H1 (cell line): ENCODE measurements around the gene SEC24A. TPM values are rescaled to one million over a fixed set of nuclear protein-coding genes. Genes with fewer than 3 reads are reported as not detected.

Experiments
- CTCF ChIA-PET: fragments of 300-600 bp; sonication (Branson Sonifier 250); formaldehyde crosslinking; loops from one replicate; lab custom pipeline; 2021; ENCODE audit not compliant: partially characterized antibody; lab: Charles Lee
- POLR2A ChIA-PET: fragments of 300-600 bp; sonication (Branson Sonifier 250); formaldehyde crosslinking; loops from one replicate; lab custom pipeline; 2021; ENCODE audit warnings: inconsistent platforms; ENCODE audit not compliant: partially characterized antibody; lab: Charles Lee
- DNase-seq, 2 experiments: peaks; one replicate each; pipeline versions ENCODE4 v3.0.0 to v3.0.0-alpha.2; 2010 to 2022; ENCODE audit warnings: low spot score in 2 of 2, low read depth in 1 of 2, mixed read lengths in 1 of 2
- FAIRE-seq: peaks from 2 replicates; lab custom pipeline; 2011; peaks lifted over from hg19 to GRCh38; lab: Jason Lieb, UNC
- H2AFZ ChIP-seq: 2 replicates; pipeline ENCODE4 v1.8.1; 2012; ENCODE audit warnings: low read length, inconsistent platforms
- H2AK5ac ChIP-seq: 2 replicates; pipeline ENCODE4 v1.6.1; 2013; ENCODE audit warnings: low read depth, low read length
- H2BK120ac ChIP-seq: replicated peaks from 2 replicates; pipeline ENCODE3; 2013; ENCODE audit warnings: low read depth, low read length, inconsistent platforms
- H2BK12ac ChIP-seq: 2 replicates; pipeline ENCODE4 v1.6.1; 2013; ENCODE audit warnings: low read depth, low read length
- H2BK15ac ChIP-seq: 2 replicates; pipeline ENCODE4 v1.6.1; 2013; ENCODE audit warnings: low read length
- H2BK20ac ChIP-seq: 2 replicates; pipeline ENCODE4 v1.6.1; 2013; ENCODE audit warnings: low read length
- H2BK5ac ChIP-seq: 2 replicates; pipeline ENCODE4 v1.6.1; 2013; ENCODE audit warnings: low read depth, low read length
- H3K14ac ChIP-seq: 2 replicates; pipeline ENCODE4 v1.6.1; 2013; ENCODE audit warnings: inconsistent platforms; ENCODE audit not compliant: insufficient read length
- H3K18ac ChIP-seq: 2 replicates; pipeline ENCODE4 v1.6.1; 2013; ENCODE audit warnings: low read length; ENCODE audit errors: extremely low read depth
- H3K23ac ChIP-seq: 2 replicates; pipeline ENCODE4 v1.6.1; 2013; ENCODE audit warnings: inconsistent platforms; ENCODE audit not compliant: insufficient read length
- H3K23me2 ChIP-seq: 2 replicates; pipeline ENCODE4 v1.6.1; 2013; ENCODE audit warnings: low read depth, low read length
- H3K27ac ChIP-seq: 2 replicates; pipeline ENCODE4 v1.6.1; 2011; ENCODE audit warnings: low read depth, low read length, inconsistent platforms
- H3K27me3 ChIP-seq, 4 experiments: replicated peaks in 1 of 4; 1 replicate in 1 of 4; 2 replicates in 3 of 4; pipeline versions ENCODE4 v1.6.1 to v1.8.1; 2011 to 2013; ENCODE audit warnings: low read length in 3 of 4, mild to moderate bottlenecking in 3 of 4, inconsistent platforms in 2 of 4, mixed read lengths in 2 of 4, moderate library complexity in 1 of 4; ENCODE audit not compliant: control insufficient read depth in 3 of 4, insufficient read depth in 3 of 4; ENCODE audit errors: extremely low read depth in 1 of 4
- H3K36me3 ChIP-seq, 4 experiments: 2 replicates each; pipeline versions ENCODE4 v1.6.1 to v1.8.1; 2011 to 2013; ENCODE audit warnings: mild to moderate bottlenecking in 4 of 4, low read length in 3 of 4, moderate library complexity in 2 of 4, control low read depth in 1 of 4, inconsistent platforms in 1 of 4; ENCODE audit not compliant: insufficient read depth in 4 of 4, control insufficient read depth in 2 of 4
- H3K4ac ChIP-seq: replicated peaks from 2 replicates; pipeline ENCODE3; 2013; ENCODE audit warnings: low read length, low read depth, mixed read lengths, inconsistent platforms; ENCODE audit not compliant: insufficient read length
- H3K4me1 ChIP-seq, 4 experiments: replicated peaks in 1 of 4; 1 replicate in 1 of 4; 2 replicates in 3 of 4; pipeline versions ENCODE4 v1.6.1 to v1.8.1; 2011 to 2013; ENCODE audit warnings: low read length in 3 of 4, inconsistent platforms in 2 of 4, mixed read lengths in 1 of 4; ENCODE audit not compliant: insufficient read depth in 4 of 4, control insufficient read depth in 3 of 4
- H3K4me2 ChIP-seq, 2 experiments: 2 replicates each; pipeline versions ENCODE4 v1.6.1 to v1.8.1; 2011 to 2013; ENCODE audit warnings: low read depth in 2 of 2, low read length in 2 of 2, control low read depth in 1 of 2, inconsistent platforms in 1 of 2, mild to moderate bottlenecking in 1 of 2; ENCODE audit not compliant: insufficient read depth in 1 of 2
- H3K4me3 ChIP-seq, 4 experiments: fragments of 200-600, 300-600 bp in 1 of 4; sonication (generic), shearing (Covaris generic), sonication (Bioruptor Twin) in 1 of 4; 2 replicates each; pipeline versions ENCODE4 v1.5.1 to v1.8.1; 2011 to 2016; ENCODE audit warnings: low read length in 4 of 4, low read depth in 3 of 4, control low read depth in 2 of 4, inconsistent platforms in 2 of 4, mild to moderate bottlenecking in 2 of 4, mixed read lengths in 1 of 4, moderate library complexity in 1 of 4; ENCODE audit not compliant: insufficient read depth in 2 of 4; ENCODE audit errors: extremely low read depth in 1 of 4
- H3K56ac ChIP-seq: replicated peaks from 2 replicates; pipeline ENCODE3; 2013; ENCODE audit warnings: low read depth, mild to moderate bottlenecking, mixed read lengths, low read length, inconsistent platforms; ENCODE audit not compliant: insufficient read length
- H3K79me1 ChIP-seq: 2 replicates; pipeline ENCODE4 v1.6.1; 2013; ENCODE audit warnings: low read depth, low read length, control low read depth
- H3K79me2 ChIP-seq, 2 experiments: 2 replicates each; pipeline versions ENCODE4 v1.6.1 to v1.8.1; 2012 to 2013; ENCODE audit warnings: low read length in 2 of 2, mild to moderate bottlenecking in 2 of 2, inconsistent platforms in 1 of 2; ENCODE audit not compliant: insufficient read depth in 2 of 2, control insufficient read depth in 1 of 2
- H3K9ac ChIP-seq, 4 experiments: replicated peaks in 1 of 4; 1 replicate in 1 of 4; 2 replicates in 3 of 4; pipeline versions ENCODE4 v1.6.1 to v1.8.1; 2011 to 2013; ENCODE audit warnings: low read depth in 3 of 4, low read length in 3 of 4, control low read depth in 2 of 4, mild to moderate bottlenecking in 2 of 4, moderate library complexity in 2 of 4, inconsistent platforms in 1 of 4; ENCODE audit errors: extremely low read depth in 1 of 4
- H3K9me3 ChIP-seq, 2 experiments: 2 replicates each; pipeline versions ENCODE4 v1.6.1 to v1.8.1; 2012 to 2013; ENCODE audit warnings: mild to moderate bottlenecking in 2 of 2, moderate library complexity in 2 of 2, control low read depth in 1 of 2, inconsistent platforms in 1 of 2, low read depth in 1 of 2, low read length in 1 of 2, mixed read lengths in 1 of 2; ENCODE audit not compliant: insufficient read depth in 2 of 2
- H4K20me1 ChIP-seq, 2 experiments: replicated peaks in 1 of 2; 2 replicates each; pipeline versions ENCODE3 to v1.8.1; 2011 to 2013; ENCODE audit warnings: inconsistent platforms in 2 of 2, low read length in 2 of 2, mild to moderate bottlenecking in 1 of 2; ENCODE audit not compliant: insufficient read depth in 2 of 2, control insufficient read depth in 1 of 2
- H4K5ac ChIP-seq: 2 replicates; pipeline ENCODE4 v1.6.1; 2013; ENCODE audit warnings: low read length, low read depth, mixed read lengths, inconsistent platforms; ENCODE audit not compliant: insufficient read length
- H4K8ac ChIP-seq: 2 replicates; pipeline ENCODE4 v1.8.0; 2013; ENCODE audit warnings: mild to moderate bottlenecking, moderate library complexity, low read length, inconsistent platforms; ENCODE audit not compliant: insufficient read depth; ENCODE audit errors: extremely low read depth
- H4K91ac ChIP-seq: replicated peaks from 2 replicates; pipeline ENCODE3; 2013; ENCODE audit warnings: low read length, mixed read lengths, inconsistent platforms; ENCODE audit not compliant: insufficient read length
- ATF2 ChIP-seq: IDR thresholded peaks from 2 replicates; pipeline ENCODE4 v1.6.1; 2012; ENCODE audit warnings: low read length, inconsistent platforms
- CHD2 ChIP-seq: IDR thresholded peaks from 2 replicates; pipeline ENCODE4 v1.6.1; 2012; ENCODE audit warnings: low read length, improper control_type of control experiment
- EGR1 ChIP-seq: IDR thresholded peaks from 2 replicates; pipeline ENCODE4 v1.6.1; 2011; ENCODE audit warnings: low read depth, low read length, borderline replicate concordance
- JUN ChIP-seq: IDR thresholded peaks from 2 replicates; pipeline ENCODE4 v1.6.1; 2011; ENCODE audit warnings: low read depth, mild to moderate bottlenecking, improper control_type of control experiment, low read length
- TAF7 ChIP-seq: optimal IDR thresholded peaks from 2 replicates; pipeline ENCODE3; 2011; ENCODE audit warnings: low read depth, mild to moderate bottlenecking, inconsistent platforms, low read length, moderate library complexity, borderline replicate concordance
- WGBS, 2 experiments: shearing (Covaris generic) in 1 of 2; methylation state at CpG; one replicate each; pipeline versions ENCODE4 v1.1.6 to v1.1.7; 2013 to 2015; ENCODE audit warnings: low lambda C conversion rate in 2 of 2, mixed read lengths in 2 of 2, inconsistent platforms in 1 of 2, low coverage in 1 of 2, missing lambda C conversion rate in 1 of 2; ENCODE audit not compliant: insufficient replicate concordance in 2 of 2, insufficient coverage in 1 of 2, insufficient read length in 1 of 2; ENCODE audit errors: extremely low coverage in 1 of 2, missing lambda C conversion rate in 1 of 2; 5-methylcytosine and 5-hydroxymethylcytosine counted together
- polyA plus RNA-seq, 7 experiments: library from polyadenylated mRNA; depleted of rRNA in 3 of 7; stranded (reverse) in 5 of 7; unstranded in 2 of 7; fragments of >200 nt in 5 of 7; fragments of 200-250 nt in 2 of 7; gene quantifications; 1 replicate in 5 of 7; 2 replicates in 1 of 7; 4 replicates in 1 of 7; pipeline versions ENCODE4 v1.2.1 to v1.2.3, GENCODE V29; 2011 to 2013; ENCODE audit warnings: missing spikeins in 2 of 7, mixed read lengths in 2 of 7
- total RNA-seq: library from RNA; stranded (reverse); fragmentation: NEBNext Ultra II Directional; extraction: Animal tissue kit (Norgen Biotek cat#: 25700); gene quantifications from 2 replicates; pipeline ENCODE4 v1.2.1, GENCODE V29; 2021

The SEC24A gene
- total and polyA plus RNA-seq, 2 of the 8 experiments (the other 6 are each of a cell fraction or from before 2014, with no cell fraction given): 18.8 to 33.7 TPM

GRCh38 chr5:134642931-134643530 lies 5.6 kb upstream of the SEC24A start:
- no peak overlapping the region for H2BK12ac ChIP-seq
- H3K14ac ChIP-seq: no peak overlapping the region
- no peak overlapping the region for H3K4ac ChIP-seq
- no peaks in the 10 kb centered on the region for H3K4me1 ChIP-seq
- H4K8ac ChIP-seq: no peak overlapping the region
- no peak for FAIRE-seq
- ChIA-PET CTCF (interaction anchor here (0.7 to 1.4 kb wide), 7 partner anchors 9 to 603 kb away, joined by 3 to 4 read pairs (median 3); no protein-coding TSS in a partner anchor), POLR2A (interaction anchor here (0.6 to 2.8 kb wide), 3 partner anchors 8 to 116 kb away, joined by 3 to 11 read pairs (median 4); partner anchors contain the start of genes DDX46 and SAR1B)
- no peak overlapping the region for H2AK5ac ChIP-seq
- no peaks in the 10 kb centered on the region for H3K9me3 ChIP-seq
- no peak overlapping the region for H2BK20ac ChIP-seq
- no peak overlapping the region for H3K56ac ChIP-seq
- no peaks in the 10 kb centered on the region for H3K79me2 ChIP-seq
- H3K36me3 ChIP-seq: no peaks in the 10 kb centered on the region
- H3K23ac ChIP-seq: no peak overlapping the region
- no peak overlapping the region for H3K18ac ChIP-seq
- H2BK15ac ChIP-seq: no peak overlapping the region
- H3K79me1 ChIP-seq: no peaks in the 10 kb centered on the region
- H2BK120ac ChIP-seq: no peak overlapping the region
- no peak for DNase-seq
- H3K4me3 ChIP-seq: no peak overlapping the region
- peaks cover 2% of the 10 kb centered on the region; the same call in 1 of the 2 replicates for H3K23me2 ChIP-seq
- no peak overlapping the region for H3K27ac ChIP-seq
- H4K91ac ChIP-seq: no peak overlapping the region
- H3K9ac ChIP-seq: no peak overlapping the region
- no peak overlapping the region for H2AFZ ChIP-seq
- WGBS, 2 experiments: 92% methylated on average over 6 of the region's 6 CpGs; no CpG with 5 or more reads in 1 of the 2 experiments
- no peak overlapping the region for H3K4me2 ChIP-seq
- no peak overlapping the region for H2BK5ac ChIP-seq
- no peaks in the 10 kb centered on the region for H4K20me1 ChIP-seq
- H3K27me3 ChIP-seq: no peaks in the 10 kb centered on the region
- H4K5ac ChIP-seq: no peak overlapping the region
- TF ChIP-seq TAF7 (no peak), EGR1 (no peak), CHD2 (no peak), JUN (no peak), ATF2 (no peak)
